ENCODE measurements around the gene TMEM176A. TPM values are rescaled to one million over a fixed set of nuclear protein-coding genes. Genes with fewer than 3 reads are reported as not detected.

TMEM176A gene
- total RNA-seq, 1 donor from 2014 or later, result not detected

GRCh38 chr7:150828384-150828783 lies 27.8 kb downstream of the TMEM176A start:
- no peak for TF ChIP-seq CTCF (IDR thresholded peaks at IDR 0.05)
- H3K4me1 Mint-ChIP-seq (ENCODE audit: low read depth), result no peaks in the 10 kb centered on the region
- no peak overlapping the region for H3K27ac Mint-ChIP-seq (ENCODE audit: unreplicated experiment)
- no peaks in the 10 kb centered on the region for H3K9me3 Mint-ChIP-seq (ENCODE audit: low read depth)
- no peaks in the 10 kb centered on the region for H3K36me3 Mint-ChIP-seq (ENCODE audit: low read depth)
- no peak overlapping the region for H3K4me3 Mint-ChIP-seq (ENCODE audit: unreplicated experiment)
- no peak for DNase-seq (ENCODE audit: low spot score)
- H3K27me3 Mint-ChIP-seq (ENCODE audit: low read depth), result peaks cover 17% of the 10 kb centered on the region

GRCh38 chr7:150829426-150829825 lies 28.9 kb downstream of the TMEM176A start:
- TF ChIP-seq CTCF (IDR thresholded peaks at IDR 0.05), result no peak
- DNase-seq (ENCODE audit: low spot score), result no peak
- H3K4me1 Mint-ChIP-seq (ENCODE audit: low read depth), result no peaks in the 10 kb centered on the region
- H3K9me3 Mint-ChIP-seq (ENCODE audit: low read depth), result peaks cover 6% of the 10 kb centered on the region
- H3K36me3 Mint-ChIP-seq (ENCODE audit: low read depth), result no peaks in the 10 kb centered on the region
- no peak overlapping the region for H3K27ac Mint-ChIP-seq (ENCODE audit: unreplicated experiment)
- peaks cover 17% of the 10 kb centered on the region for H3K27me3 Mint-ChIP-seq (ENCODE audit: low read depth)
- H3K4me3 Mint-ChIP-seq (ENCODE audit: unreplicated experiment), result no peak overlapping the region

- peaks cover 6% of the 10 kb centered on the region for H3K9me3 Mint-ChIP-seq (ENCODE audit: low read depth)
- H3K36me3 Mint-ChIP-seq (ENCODE audit: low read depth), result no peaks in the 10 kb centered on the region
- H3K27me3 Mint-ChIP-seq (ENCODE audit: low read depth), result peaks cover 15% of the 10 kb centered on the region
- no peak overlapping the region for H3K4me3 Mint-ChIP-seq (ENCODE audit: unreplicated experiment)
- no peaks in the 10 kb centered on the region for H3K4me1 Mint-ChIP-seq (ENCODE audit: low read depth)
- TF ChIP-seq CTCF (IDR thresholded peaks at IDR 0.05), result no peak
- H3K27ac Mint-ChIP-seq (ENCODE audit: unreplicated experiment), result no peak overlapping the region
- no peak for DNase-seq (ENCODE audit: low spot score)
These were observed 30.4 kb downstream of the TMEM176A start for GRCh38 chr7:150830937-150831336.

- Mint-ChIP-seq H3K4me1 (ENCODE audit: low read depth) (no peaks in the 10 kb centered on the region), H3K27me3 (ENCODE audit: low read depth) (peaks cover 10% of the 10 kb centered on the region), H3K9me3 (ENCODE audit: low read depth) (peaks cover 6% of the 10 kb centered on the region), H3K27ac (ENCODE audit: unreplicated experiment) (no peak overlapping the region), H3K36me3 (ENCODE audit: low read depth) (no peaks in the 10 kb centered on the region), H3K4me3 (ENCODE audit: unreplicated experiment) (no peak overlapping the region)
- TF ChIP-seq CTCF (IDR thresholded peaks at IDR 0.05), result no peak
- no peak for DNase-seq (ENCODE audit: low spot score)
These were observed 31.3 kb downstream of the TMEM176A start for GRCh38 chr7:150831851-150832250.

- TF ChIP-seq CTCF (IDR thresholded peaks at IDR 0.05), result no peak
- Mint-ChIP-seq H3K27me3 (ENCODE audit: low read depth) (peaks cover 8% of the 10 kb centered on the region), H3K4me3 (ENCODE audit: unreplicated experiment) (no peak overlapping the region), H3K27ac (ENCODE audit: unreplicated experiment) (no peak overlapping the region), H3K4me1 (ENCODE audit: low read depth) (no peaks in the 10 kb centered on the region), H3K36me3 (ENCODE audit: low read depth) (no peaks in the 10 kb centered on the region), H3K9me3 (ENCODE audit: low read depth) (peaks cover 6% of the 10 kb centered on the region)
- DNase-seq (ENCODE audit: low spot score), result no peak
These were observed 34.5 kb downstream of the TMEM176A start for GRCh38 chr7:150835019-150835418.
